ENCODE measurements around the gene RAB11A. TPM values are rescaled to one million over a fixed set of nuclear protein-coding genes. Genes with fewer than 3 reads are reported as not detected.

The RAB11A gene
- total RNA-seq, 1 experiment from 2014 or later, result 232 TPM

GRCh38 chr15:65875458-65875857 lies 6.2 kb downstream of the RAB11A start:
- ChIA-PET POLR2A (no interaction called here), CTCF (no interaction called here)
- no peaks in the 10 kb centered on the region for H3K4me1 Mint-ChIP-seq (ENCODE audit: low read depth, unreplicated experiment)
- no peak overlapping the region for H3K27ac Mint-ChIP-seq (ENCODE audit: unreplicated experiment)
- H3K9me3 Mint-ChIP-seq (ENCODE audit: unreplicated experiment), result no peaks in the 10 kb centered on the region
- H3K4me1 ChIP-seq, result no peaks in the 10 kb centered on the region
- intact Hi-C loops (cut with micrococcal nuclease; ENCODE audit: unreplicated experiment), result no loop called here
- peaks cover 22% of the 10 kb centered on the region for H3K36me3 Mint-ChIP-seq (ENCODE audit: insufficient read depth, unreplicated experiment)
- no peaks in the 10 kb centered on the region for H3K27me3 ChIP-seq (replicated peaks; ENCODE audit: control insufficient read depth, insufficient read depth, low read length)
- no TSS peak for BruUV-seq (replicated peaks)
- TF ChIP-seq CTCF (IDR thresholded peaks at IDR 0.05; ENCODE audit: insufficient read depth in 1 of 2, low read depth in 1 of 2, low read length in 1 of 2, severe bottlenecking in 1 of 2, unreplicated experiment in 1 of 2), result no peak
- no peaks in the 10 kb centered on the region for H3K27me3 Mint-ChIP-seq (ENCODE audit: insufficient read depth, unreplicated experiment)
- H3K9me3 ChIP-seq, result no peaks in the 10 kb centered on the region
- no peak overlapping the region for H3K4me3 Mint-ChIP-seq (ENCODE audit: unreplicated experiment)
- no peaks in the 10 kb centered on the region; the same call in 1 of the 2 replicates for H3K36me3 ChIP-seq (ENCODE audit: control insufficient read depth, insufficient read depth, low read length)
- DNase-seq, result no peak
- H3K4me3 ChIP-seq (ENCODE audit: low read depth, low read length), result no peak overlapping the region

GRCh38 chr15:65877749-65878148 lies 8.5 kb downstream of the RAB11A start:
- no peak overlapping the region for H3K4me3 ChIP-seq (ENCODE audit: low read depth, low read length)
- no peaks in the 10 kb centered on the region; the same call in 1 of the 2 replicates for H3K36me3 ChIP-seq (ENCODE audit: control insufficient read depth, insufficient read depth, low read length)
- TF ChIP-seq CTCF (IDR thresholded peaks at IDR 0.05; ENCODE audit: insufficient read depth in 1 of 2, low read depth in 1 of 2, low read length in 1 of 2, severe bottlenecking in 1 of 2, unreplicated experiment in 1 of 2), result no peak
- Mint-ChIP-seq H3K4me1 (ENCODE audit: low read depth, unreplicated experiment) (no peaks in the 10 kb centered on the region), H3K27ac (ENCODE audit: unreplicated experiment) (no peak overlapping the region), H3K9me3 (ENCODE audit: unreplicated experiment) (no peaks in the 10 kb centered on the region), H3K27me3 (ENCODE audit: insufficient read depth, unreplicated experiment) (no peaks in the 10 kb centered on the region), H3K36me3 (ENCODE audit: insufficient read depth, unreplicated experiment) (peaks cover 33% of the 10 kb centered on the region), H3K4me3 (ENCODE audit: unreplicated experiment) (no peak overlapping the region)
- ChIA-PET CTCF (no interaction called here), POLR2A (no interaction called here)
- DNase-seq, result no peak
- no peaks in the 10 kb centered on the region for H3K4me1 ChIP-seq
- H3K9me3 ChIP-seq, result no peaks in the 10 kb centered on the region
- intact Hi-C loops (cut with micrococcal nuclease; ENCODE audit: unreplicated experiment), result no loop called here
- no TSS peak for BruUV-seq (replicated peaks)
- no peaks in the 10 kb centered on the region for H3K27me3 ChIP-seq (replicated peaks; ENCODE audit: control insufficient read depth, insufficient read depth, low read length)

GRCh38 chr15:65881766-65882434 lies 12.6 kb downstream of the RAB11A start:
- intact Hi-C loops (cut with micrococcal nuclease; ENCODE audit: unreplicated experiment), result no loop called here
- Mint-ChIP-seq H3K9me3 (ENCODE audit: unreplicated experiment) (no peaks in the 10 kb centered on the region), H3K27me3 (ENCODE audit: insufficient read depth, unreplicated experiment) (no peaks in the 10 kb centered on the region), H3K27ac (ENCODE audit: unreplicated experiment) (no peak overlapping the region), H3K36me3 (ENCODE audit: insufficient read depth, unreplicated experiment) (peaks cover 64% of the 10 kb centered on the region), H3K4me3 (ENCODE audit: unreplicated experiment) (no peak overlapping the region), H3K4me1 (ENCODE audit: low read depth, unreplicated experiment) (peaks cover 20% of the 10 kb centered on the region)
- DNase-seq, result no peak
- H3K27me3 ChIP-seq (replicated peaks; ENCODE audit: control insufficient read depth, insufficient read depth, low read length), result no peaks in the 10 kb centered on the region
- H3K9me3 ChIP-seq, result no peaks in the 10 kb centered on the region
- POLR2A ChIA-PET, result no interaction called here
- no peak overlapping the region for H3K4me3 ChIP-seq (ENCODE audit: low read depth, low read length)
- CTCF ChIA-PET, result no interaction called here
- H3K36me3 ChIP-seq (ENCODE audit: control insufficient read depth, insufficient read depth, low read length), result no peaks in the 10 kb centered on the region; the same call in 1 of the 2 replicates
- peaks cover 8% of the 10 kb centered on the region; the same call in 1 of the 2 replicates for H3K4me1 ChIP-seq
- no peak for TF ChIP-seq CTCF (IDR thresholded peaks at IDR 0.05; ENCODE audit: insufficient read depth in 1 of 2, low read depth in 1 of 2, low read length in 1 of 2, severe bottlenecking in 1 of 2, unreplicated experiment in 1 of 2)
- BruUV-seq (replicated peaks), result no TSS peak
